ENCODE results near the gene PANK4. TPM values are rescaled to one million over a fixed set of nuclear protein-coding genes. Genes with fewer than 3 reads are reported as not detected.

The PANK4 gene
- total RNA-seq, 1 donor from 2014 or later, result 26.1 TPM

DNA sequence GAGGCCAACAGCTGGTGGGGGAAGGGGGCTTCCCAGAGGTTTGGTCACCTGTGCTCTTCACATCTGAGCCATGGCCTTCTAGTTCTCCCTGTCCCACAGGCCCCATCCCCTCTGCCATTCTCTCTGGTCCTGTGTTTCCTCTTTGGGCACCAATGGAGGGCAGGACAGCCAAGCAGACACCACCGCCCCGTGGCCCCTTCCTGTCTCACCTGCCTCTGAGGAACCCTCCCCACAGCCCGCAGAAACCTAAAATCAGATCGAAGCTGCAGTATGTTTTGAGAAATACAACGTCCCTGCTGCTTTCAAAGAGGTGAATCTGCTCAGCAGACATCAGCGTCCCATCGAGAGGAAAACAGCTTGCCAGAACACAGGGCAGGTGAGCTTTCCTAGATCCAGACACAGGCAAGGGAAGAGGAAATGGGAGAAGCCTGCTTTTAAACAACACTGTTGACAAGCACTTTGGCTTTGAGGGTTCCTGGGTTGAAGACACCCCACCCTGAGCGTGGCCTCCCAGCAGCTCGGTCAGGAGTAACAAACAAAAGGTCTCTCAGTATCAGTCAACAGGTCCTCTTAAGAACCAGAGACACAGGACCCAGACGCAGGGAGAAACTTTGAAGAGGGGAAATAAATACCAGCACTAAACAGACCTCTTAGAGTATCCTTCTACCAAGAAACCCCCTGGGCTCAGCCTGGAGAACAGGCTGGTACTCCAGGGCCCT, 2.3 kb downstream of the PANK4 start:
- Histone ChIP-seq H3K27me3 (ENCODE audit: control insufficient read depth in 3 of 3, insufficient read depth in 3 of 3, low read length in 3 of 3) (no peaks in the 10 kb centered on the region), H3K4me3 (ENCODE audit: low read length in 3 of 3) (peak overlapping the region; percentile 84 to 92 (median 91)), H3K4me1 (ENCODE audit: control insufficient read depth in 3 of 3, insufficient read depth in 3 of 3, low read length in 3 of 3) (peaks cover 53 to 60% (median 57%) of the 10 kb centered on the region in 3 donors), H3K9ac (ENCODE audit: low read depth in 1 of 3, low read length in 3 of 3) (peak overlapping the region; percentile 8 to 92 (median 70)), H3K27ac (ENCODE audit: low read depth, low read length) (no peak overlapping the region), H3K36me3 (ENCODE audit: control insufficient read depth in 3 of 3, insufficient read depth in 3 of 3, low read length in 3 of 3) (peaks cover 17 to 25% (median 23%) of the 10 kb centered on the region in 3 donors), H3K9me3 (ENCODE audit: control insufficient read depth in 3 of 3, low read length in 3 of 3) (no peaks in the 10 kb centered on the region)

DNA sequence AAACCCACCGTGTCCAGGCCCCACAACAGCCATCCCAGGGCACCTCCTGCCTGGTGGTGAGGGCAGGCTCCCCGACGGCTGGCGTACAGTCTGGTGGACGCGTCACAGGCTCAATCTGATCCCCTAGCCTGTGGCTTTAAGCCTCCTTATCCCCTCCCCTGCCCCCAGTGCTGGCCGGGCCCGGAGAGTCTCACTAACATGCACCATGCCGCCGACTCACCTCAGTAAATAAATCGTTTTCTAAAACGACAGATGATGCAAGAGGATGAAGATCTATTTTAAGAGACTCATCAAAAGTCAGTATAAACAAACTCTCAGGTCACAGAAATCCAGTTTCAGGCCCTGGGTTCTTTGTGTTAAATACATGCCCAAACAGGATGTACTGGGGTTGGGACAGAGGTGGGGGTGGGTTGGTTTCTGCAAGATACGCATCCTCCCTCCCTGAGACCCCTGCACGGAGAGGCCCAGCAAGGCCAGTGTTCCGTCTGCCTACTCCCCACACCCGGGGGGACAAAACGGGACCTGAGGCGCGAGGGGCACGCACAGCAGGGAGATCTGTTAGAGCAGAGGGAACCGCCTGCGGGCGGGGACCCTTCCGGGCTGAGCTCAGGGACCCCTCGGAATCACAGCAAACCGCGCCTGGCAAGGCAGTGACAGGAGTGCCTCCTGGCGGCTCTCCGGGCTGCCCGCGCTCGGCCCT, 3.1 kb downstream of the PANK4 start:
- Histone ChIP-seq H3K27ac (ENCODE audit: low read depth, low read length) (peak overlapping the region; percentile 51), H3K36me3 (ENCODE audit: control insufficient read depth in 3 of 3, insufficient read depth in 3 of 3, low read length in 3 of 3) (peaks cover 24 to 32% (median 30%) of the 10 kb centered on the region in 3 donors), H3K9ac (ENCODE audit: low read depth in 1 of 3, low read length in 3 of 3) (peak overlapping the region in 2 of 3 donors; percentile 32 to 92), H3K4me3 (ENCODE audit: low read length in 3 of 3) (peak overlapping the region in 2 of 3 donors; percentile 36 to 45), H3K4me1 (ENCODE audit: control insufficient read depth in 3 of 3, insufficient read depth in 3 of 3, low read length in 3 of 3) (peaks cover 46 to 53% (median 50%) of the 10 kb centered on the region in 3 donors), H3K27me3 (ENCODE audit: control insufficient read depth in 3 of 3, insufficient read depth in 3 of 3, low read length in 3 of 3) (no peaks in the 10 kb centered on the region), H3K9me3 (ENCODE audit: control insufficient read depth in 3 of 3, low read length in 3 of 3) (no peaks in the 10 kb centered on the region)

DNA sequence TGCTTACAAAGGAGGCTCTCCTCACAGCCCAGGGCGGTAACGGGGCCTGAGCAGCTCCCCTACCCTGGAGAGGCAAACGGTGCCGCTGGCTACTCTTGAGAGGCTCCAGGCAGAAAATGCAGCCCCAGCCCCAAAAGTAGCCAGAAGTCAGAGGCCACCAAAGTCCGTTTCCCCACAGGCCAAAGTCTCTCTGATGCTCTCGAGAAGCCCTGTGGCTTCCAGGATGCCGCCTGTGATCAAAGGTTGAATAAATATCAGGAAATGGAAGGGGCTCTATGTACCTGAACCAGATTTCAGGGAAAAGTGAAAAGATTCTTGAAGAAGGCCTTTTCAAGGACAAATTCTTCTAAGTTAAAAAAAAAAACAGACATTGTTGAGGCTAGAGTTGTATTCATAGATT, 4.2 kb downstream of the PANK4 start:
- H3K27me3 ChIP-seq (ENCODE audit: control insufficient read depth in 3 of 3, insufficient read depth in 3 of 3, low read length in 3 of 3), result no peaks in the 10 kb centered on the region
- no peak overlapping the region for H3K4me3 ChIP-seq (ENCODE audit: low read length in 3 of 3)
- H3K36me3 ChIP-seq (ENCODE audit: control insufficient read depth in 3 of 3, insufficient read depth in 3 of 3, low read length in 3 of 3), result peaks cover 35 to 43% (median 41%) of the 10 kb centered on the region in 3 donors
- H3K4me1 ChIP-seq (ENCODE audit: control insufficient read depth in 3 of 3, insufficient read depth in 3 of 3, low read length in 3 of 3), result peaks cover 35 to 42% (median 38%) of the 10 kb centered on the region in 3 donors
- H3K9ac ChIP-seq (ENCODE audit: low read depth in 1 of 3, low read length in 3 of 3), result no peak overlapping the region
- no peaks in the 10 kb centered on the region for H3K9me3 ChIP-seq (ENCODE audit: control insufficient read depth in 3 of 3, low read length in 3 of 3)
- no peak overlapping the region for H3K27ac ChIP-seq (ENCODE audit: low read depth, low read length)

DNA sequence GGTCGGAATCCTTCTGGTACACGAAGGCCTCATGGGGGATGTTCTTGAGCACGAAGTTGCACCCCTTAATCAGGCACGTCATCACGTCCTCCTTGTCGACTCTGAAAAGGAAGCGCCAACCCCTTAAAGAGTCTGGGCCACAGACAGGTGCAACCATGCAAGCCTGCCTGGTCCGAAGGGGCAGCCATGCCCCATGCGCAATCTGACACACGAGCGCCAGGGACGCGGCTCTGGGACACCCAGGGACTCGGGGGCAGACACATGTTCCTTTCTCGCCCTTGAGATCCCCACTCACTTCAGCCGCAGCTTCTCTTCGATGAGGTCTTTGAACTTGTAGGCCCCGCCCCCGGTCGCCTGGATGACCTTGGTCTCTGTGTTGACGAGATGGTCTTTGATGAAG, 5.6 kb downstream of the PANK4 start:
- no peak overlapping the region for H3K9ac ChIP-seq (ENCODE audit: low read depth in 1 of 3, low read length in 3 of 3)
- peaks cover 49 to 56% (median 55%) of the 10 kb centered on the region in 3 donors for H3K36me3 ChIP-seq (ENCODE audit: control insufficient read depth in 3 of 3, insufficient read depth in 3 of 3, low read length in 3 of 3)
- peaks cover 27 to 33% (median 32%) of the 10 kb centered on the region in 3 donors for H3K4me1 ChIP-seq (ENCODE audit: control insufficient read depth in 3 of 3, insufficient read depth in 3 of 3, low read length in 3 of 3)
- no peaks in the 10 kb centered on the region for H3K9me3 ChIP-seq (ENCODE audit: control insufficient read depth in 3 of 3, low read length in 3 of 3)
- no peak overlapping the region for H3K27ac ChIP-seq (ENCODE audit: low read depth, low read length)
- no peaks in the 10 kb centered on the region for H3K27me3 ChIP-seq (ENCODE audit: control insufficient read depth in 3 of 3, insufficient read depth in 3 of 3, low read length in 3 of 3)
- no peak overlapping the region for H3K4me3 ChIP-seq (ENCODE audit: low read length in 3 of 3)

DNA sequence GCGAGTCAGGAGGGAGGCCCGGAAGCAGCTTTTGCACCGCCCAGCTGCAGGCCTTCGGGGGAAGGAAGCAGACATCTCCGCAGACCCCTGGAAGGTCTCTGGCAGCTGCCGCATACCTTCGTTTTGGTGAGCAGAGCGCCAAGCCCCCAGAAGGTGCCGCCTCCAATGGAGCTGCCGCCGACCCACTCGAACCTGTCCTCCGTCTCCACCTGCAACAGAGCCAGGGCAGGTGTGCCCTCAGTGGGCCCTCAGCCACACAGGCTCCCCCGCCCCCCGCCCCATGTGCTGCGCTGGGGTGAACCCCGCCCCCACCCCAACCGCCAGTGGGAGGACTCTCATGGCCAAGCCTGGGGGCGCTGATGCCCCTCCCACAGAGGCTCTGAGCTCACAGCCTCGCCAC, 6.2 kb downstream of the PANK4 start:
- Histone ChIP-seq H3K4me3 (ENCODE audit: low read length in 3 of 3) (no peak overlapping the region), H3K9ac (ENCODE audit: low read depth in 1 of 3, low read length in 3 of 3) (no peak overlapping the region), H3K9me3 (ENCODE audit: control insufficient read depth in 3 of 3, low read length in 3 of 3) (no peaks in the 10 kb centered on the region), H3K4me1 (ENCODE audit: control insufficient read depth in 3 of 3, insufficient read depth in 3 of 3, low read length in 3 of 3) (peaks cover 22 to 27% (median 27%) of the 10 kb centered on the region in 3 donors), H3K36me3 (ENCODE audit: control insufficient read depth in 3 of 3, insufficient read depth in 3 of 3, low read length in 3 of 3) (peaks cover 55 to 61% (median 61%) of the 10 kb centered on the region in 3 donors), H3K27ac (ENCODE audit: low read depth, low read length) (no peak overlapping the region), H3K27me3 (ENCODE audit: control insufficient read depth in 3 of 3, insufficient read depth in 3 of 3, low read length in 3 of 3) (no peaks in the 10 kb centered on the region)

DNA sequence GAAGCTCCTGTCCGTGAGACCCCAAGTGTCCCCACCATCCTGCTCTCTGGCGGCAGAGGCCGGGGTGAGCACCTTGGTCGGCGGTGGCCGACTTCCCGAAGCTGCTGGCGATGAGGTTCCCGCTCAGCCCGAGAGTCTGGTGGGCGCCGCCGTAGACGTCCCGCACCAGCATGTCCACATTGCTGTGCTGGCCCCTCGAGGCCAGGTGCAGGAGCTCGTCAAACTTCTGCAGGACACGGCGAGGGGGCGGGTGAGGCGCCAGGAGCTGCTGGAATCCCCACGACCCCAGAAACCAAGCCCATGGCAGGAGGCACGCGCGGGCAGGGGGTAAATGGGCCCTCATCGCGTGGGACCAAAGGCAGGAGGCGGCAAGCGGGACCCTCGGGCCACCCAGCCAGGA, 6.7 kb downstream of the PANK4 start:
- Histone ChIP-seq H3K36me3 (ENCODE audit: control insufficient read depth in 3 of 3, insufficient read depth in 3 of 3, low read length in 3 of 3) (peaks cover 58 to 66% (median 65%) of the 10 kb centered on the region in 3 donors), H3K9me3 (ENCODE audit: control insufficient read depth in 3 of 3, low read length in 3 of 3) (no peaks in the 10 kb centered on the region), H3K4me3 (ENCODE audit: low read length in 3 of 3) (no peak overlapping the region), H3K27me3 (ENCODE audit: control insufficient read depth in 3 of 3, insufficient read depth in 3 of 3, low read length in 3 of 3) (no peaks in the 10 kb centered on the region), H3K4me1 (ENCODE audit: control insufficient read depth in 3 of 3, insufficient read depth in 3 of 3, low read length in 3 of 3) (peaks cover 18 to 22% (median 22%) of the 10 kb centered on the region in 3 donors), H3K27ac (ENCODE audit: low read depth, low read length) (no peak overlapping the region), H3K9ac (ENCODE audit: low read depth in 1 of 3, low read length in 3 of 3) (no peak overlapping the region)

DNA sequence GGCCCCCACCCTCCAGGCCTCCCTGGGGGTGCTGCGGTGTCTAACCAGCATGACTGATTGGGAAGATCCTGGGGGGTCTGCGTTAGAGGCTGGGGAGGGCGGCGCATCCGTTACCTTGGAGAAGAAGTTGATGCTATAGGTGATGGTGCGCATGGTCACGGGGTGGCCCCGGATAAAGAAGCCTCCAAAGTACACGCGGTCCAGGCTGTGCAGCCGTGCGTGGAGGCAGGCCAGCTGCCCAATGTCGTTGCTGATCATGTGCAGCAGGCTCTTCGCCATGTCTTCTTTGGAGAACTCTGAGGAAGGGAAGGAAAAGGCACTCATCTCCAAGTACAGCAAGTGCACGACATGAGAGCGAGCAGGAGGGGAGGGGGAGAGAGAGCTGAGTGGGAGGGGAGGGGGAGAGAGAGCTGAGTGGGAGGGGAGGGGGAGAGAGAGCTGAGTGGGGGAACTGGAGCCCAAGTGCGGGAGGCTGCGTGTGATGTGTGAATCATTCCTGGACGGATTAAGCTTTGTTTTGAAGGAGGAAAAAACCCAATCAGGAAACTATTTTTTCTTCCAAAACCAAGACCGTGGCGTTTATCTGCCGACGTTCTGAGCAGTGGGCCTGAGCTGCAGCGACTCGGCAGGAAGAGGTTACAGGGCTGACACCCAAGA, 7.2 kb downstream of the PANK4 start:
- peaks cover 62 to 68% (median 68%) of the 10 kb centered on the region in 3 donors for H3K36me3 ChIP-seq (ENCODE audit: control insufficient read depth in 3 of 3, insufficient read depth in 3 of 3, low read length in 3 of 3)
- H3K27ac ChIP-seq (ENCODE audit: low read depth, low read length), result no peak overlapping the region
- H3K4me3 ChIP-seq (ENCODE audit: low read length in 3 of 3), result no peak overlapping the region
- no peaks in the 10 kb centered on the region for H3K9me3 ChIP-seq (ENCODE audit: control insufficient read depth in 3 of 3, low read length in 3 of 3)
- peaks cover 12 to 17% (median 17%) of the 10 kb centered on the region in 3 donors for H3K4me1 ChIP-seq (ENCODE audit: control insufficient read depth in 3 of 3, insufficient read depth in 3 of 3, low read length in 3 of 3)
- H3K9ac ChIP-seq (ENCODE audit: low read depth in 1 of 3, low read length in 3 of 3), result no peak overlapping the region
- H3K27me3 ChIP-seq (ENCODE audit: control insufficient read depth in 3 of 3, insufficient read depth in 3 of 3, low read length in 3 of 3), result no peaks in the 10 kb centered on the region

DNA sequence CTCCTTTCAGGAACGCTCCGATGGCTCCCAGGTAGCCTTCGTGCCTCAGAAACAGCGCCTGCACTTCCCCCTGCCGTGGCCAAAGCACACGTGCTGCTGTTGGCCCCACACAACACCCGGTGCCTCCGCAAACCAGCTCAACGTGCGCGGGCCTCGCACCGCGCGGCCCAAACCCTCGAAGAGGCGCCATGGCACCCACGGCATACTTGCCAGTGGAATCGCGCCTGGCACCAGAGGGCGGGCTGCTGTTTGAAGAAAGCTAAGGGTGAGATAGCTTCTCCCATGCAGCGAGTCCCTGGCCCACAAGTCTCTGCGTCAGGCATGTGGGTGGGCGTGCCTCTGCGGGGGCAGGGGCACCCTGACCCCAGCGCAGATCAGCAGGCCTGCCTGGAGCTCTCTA, 7.9 kb downstream of the PANK4 start:
- Histone ChIP-seq H3K9me3 (ENCODE audit: control insufficient read depth in 3 of 3, low read length in 3 of 3) (no peaks in the 10 kb centered on the region), H3K27me3 (ENCODE audit: control insufficient read depth in 3 of 3, insufficient read depth in 3 of 3, low read length in 3 of 3) (no peaks in the 10 kb centered on the region), H3K36me3 (ENCODE audit: control insufficient read depth in 3 of 3, insufficient read depth in 3 of 3, low read length in 3 of 3) (peaks cover 68 to 75% (median 75%) of the 10 kb centered on the region in 3 donors), H3K9ac (ENCODE audit: low read depth in 1 of 3, low read length in 3 of 3) (no peak overlapping the region), H3K27ac (ENCODE audit: low read depth, low read length) (no peak overlapping the region), H3K4me1 (ENCODE audit: control insufficient read depth in 3 of 3, insufficient read depth in 3 of 3, low read length in 3 of 3) (peaks cover 6 to 10% (median 10%) of the 10 kb centered on the region in 3 donors), H3K4me3 (ENCODE audit: low read length in 3 of 3) (no peak overlapping the region)

DNA sequence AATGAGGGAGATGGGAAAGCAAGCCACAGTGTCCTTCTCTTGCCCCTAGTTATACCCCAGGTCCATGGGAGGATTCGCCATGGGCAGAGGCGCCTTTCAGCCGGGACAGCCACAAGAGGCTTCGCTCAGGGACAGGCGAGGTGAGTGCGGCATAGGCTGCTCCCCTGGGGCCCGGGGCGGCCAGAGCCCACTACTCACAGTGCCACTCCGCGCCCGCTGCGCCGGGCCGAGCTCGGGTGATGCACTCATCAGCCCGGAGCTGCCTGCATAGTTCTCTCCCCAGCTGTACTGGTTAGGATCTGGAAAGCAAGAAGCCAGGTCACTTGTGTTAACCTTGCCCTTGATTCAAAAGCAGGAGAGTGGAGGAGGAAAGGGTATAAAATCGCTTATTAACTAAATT, 8.4 kb downstream of the PANK4 start:
- Histone ChIP-seq H3K9ac (ENCODE audit: low read depth in 1 of 3, low read length in 3 of 3) (no peak overlapping the region), H3K27ac (ENCODE audit: low read depth, low read length) (no peak overlapping the region), H3K4me3 (ENCODE audit: low read length in 3 of 3) (no peak overlapping the region), H3K27me3 (ENCODE audit: control insufficient read depth in 3 of 3, insufficient read depth in 3 of 3, low read length in 3 of 3) (no peaks in the 10 kb centered on the region), H3K9me3 (ENCODE audit: control insufficient read depth in 3 of 3, low read length in 3 of 3) (no peaks in the 10 kb centered on the region), H3K36me3 (ENCODE audit: control insufficient read depth in 3 of 3, insufficient read depth in 3 of 3, low read length in 3 of 3) (peaks cover 73 to 80% (median 80%) of the 10 kb centered on the region in 3 donors), H3K4me1 (ENCODE audit: control insufficient read depth in 3 of 3, insufficient read depth in 3 of 3, low read length in 3 of 3) (peaks cover 2 to 5% (median 5%) of the 10 kb centered on the region in 3 donors)
